ENCODE measurements around the gene ADSS1. TPM values are rescaled to one million over a fixed set of nuclear protein-coding genes. Genes with fewer than 3 reads are reported as not detected.

Gene ADSS1
- 1 to 10 TPM in 2 of 3 donors, under 1 TPM in 1; 0.43 to 2.4 (median 1.2) TPM for polyA plus RNA-seq

- no peaks in the 10 kb centered on the region for H3K4me1 Mint-ChIP-seq
- peak within 1 kb of the TSS; percentile 61 to 78 (median 67) for H3K4me3 Mint-ChIP-seq
- peak; percentile 62 to 71 (median 71) for DNase-seq
- H3K27me3 Mint-ChIP-seq (ENCODE audit: low read depth in 3 of 3), result peaks cover 1 to 3% (median 2%) of the 10 kb centered on the region in 3 donors
- no peaks in the 10 kb centered on the region for H3K9me3 Mint-ChIP-seq
- no peaks in the 10 kb centered on the region for H3K36me3 Mint-ChIP-seq
- no peak within 1 kb of the TSS for H3K27ac Mint-ChIP-seq
Measured at GRCh38 chr14:104723651-104724406, at the start of gene ADSS1. Gene ADSS1, plus strand, starts transcription at chr14:104724229. Its CDS starts 42 bp downstream, at chr14:104724271.

- no peak overlapping the region for H3K4me3 Mint-ChIP-seq
- H3K4me1 Mint-ChIP-seq, result peaks cover 0 to 3% of the 10 kb centered on the region in 2 donors
- no peak for DNase-seq
- H3K36me3 Mint-ChIP-seq, result no peaks in the 10 kb centered on the region
- no peaks in the 10 kb centered on the region for H3K9me3 Mint-ChIP-seq
- H3K27me3 Mint-ChIP-seq (ENCODE audit: low read depth in 3 of 3), result peaks cover 4 to 9% (median 4%) of the 10 kb centered on the region in 3 donors
- H3K27ac Mint-ChIP-seq, result no peak overlapping the region
Measured at GRCh38 chr14:104675447-104675846, 48.6 kb upstream of the ADSS1 start.

- Mint-ChIP-seq H3K4me1 (peaks cover 0 to 3% of the 10 kb centered on the region in 2 donors), H3K27me3 (ENCODE audit: low read depth in 3 of 3) (peaks cover 4 to 5% (median 4%) of the 10 kb centered on the region in 3 donors), H3K4me3 (no peak overlapping the region), H3K27ac (no peak overlapping the region), H3K36me3 (no peaks in the 10 kb centered on the region), H3K9me3 (no peaks in the 10 kb centered on the region)
- DNase-seq, result no peak
Measured at GRCh38 chr14:104676130-104676693, 47.8 kb upstream of the ADSS1 start.

GRCh38 chr14:104676694-104677511, 47.1 kb upstream of the ADSS1 start:
- H3K4me1 Mint-ChIP-seq, result peaks cover 0 to 3% of the 10 kb centered on the region in 2 donors

GRCh38 chr14:104677512-104678332, 46.3 kb upstream of the ADSS1 start:
- Mint-ChIP-seq H3K36me3 (no peaks in the 10 kb centered on the region), H3K4me3 (peak overlapping the region; percentile 60 to 83 (median 76)), H3K9me3 (no peaks in the 10 kb centered on the region), H3K27ac (no peak overlapping the region), H3K27me3 (ENCODE audit: low read depth in 3 of 3) (peaks cover 3 to 6% (median 4%) of the 10 kb centered on the region in 3 donors), H3K4me1 (peaks cover 0 to 3% of the 10 kb centered on the region in 2 donors)
- peak; percentile 39 to 44 (median 43) for DNase-seq

More at GRCh38 chr14:104676694-104677511, 47.1 kb upstream of the ADSS1 start:
- Mint-ChIP-seq H3K27ac (no peak overlapping the region), H3K4me3 (peak overlapping the region; percentile 60 to 83 (median 67)), H3K27me3 (ENCODE audit: low read depth in 3 of 3) (peaks cover 3 to 4% (median 4%) of the 10 kb centered on the region in 3 donors), H3K36me3 (no peaks in the 10 kb centered on the region), H3K9me3 (no peaks in the 10 kb centered on the region)
- no peak for DNase-seq

- Mint-ChIP-seq H3K4me3 (peak overlapping the region; percentile 60 to 83 (median 76)), H3K4me1 (peaks cover 0 to 3% of the 10 kb centered on the region in 2 donors), H3K9me3 (no peaks in the 10 kb centered on the region), H3K36me3 (no peaks in the 10 kb centered on the region), H3K27me3 (ENCODE audit: low read depth in 3 of 3) (peaks cover 3 to 6% (median 4%) of the 10 kb centered on the region in 3 donors), H3K27ac (peak overlapping the region in 1 of 6 donors; percentile 50)
- DNase-seq, result no peak
Measured at GRCh38 chr14:104678346-104678745, 45.7 kb upstream of the ADSS1 start.

GRCh38 chr14:104678901-104679705, 44.9 kb upstream of the ADSS1 start:
- peaks cover 0 to 3% of the 10 kb centered on the region in 2 donors for H3K4me1 Mint-ChIP-seq
- peak overlapping the region in 1 of 5 donors; percentile 80 for H3K4me3 Mint-ChIP-seq
- peaks cover 0 to 6% (median 4%) of the 10 kb centered on the region in 3 donors for H3K27me3 Mint-ChIP-seq (ENCODE audit: low read depth in 3 of 3)
- no peak overlapping the region for H3K27ac Mint-ChIP-seq
- no peaks in the 10 kb centered on the region for H3K36me3 Mint-ChIP-seq
- H3K9me3 Mint-ChIP-seq, result no peaks in the 10 kb centered on the region
- DNase-seq, result no peak

- Mint-ChIP-seq H3K4me1 (peaks cover 6% of the 10 kb centered on the region in 2 donors), H3K36me3 (no peaks in the 10 kb centered on the region), H3K27me3 (ENCODE audit: low read depth in 3 of 3) (peaks cover 0 to 6% (median 4%) of the 10 kb centered on the region in 3 donors), H3K9me3 (no peaks in the 10 kb centered on the region), H3K27ac (no peak overlapping the region), H3K4me3 (peak overlapping the region in 2 of 5 donors; percentile 17 to 49)
- no peak for DNase-seq
Measured at GRCh38 chr14:104680056-104680805, 43.8 kb upstream of the ADSS1 start.

GRCh38 chr14:104680806-104681688, 43.0 kb upstream of the ADSS1 start:
- no peak overlapping the region for H3K4me3 Mint-ChIP-seq
- H3K4me1 Mint-ChIP-seq, result peaks cover 6 to 7% of the 10 kb centered on the region in 2 donors
- no peaks in the 10 kb centered on the region for H3K36me3 Mint-ChIP-seq
- no peak for DNase-seq
- H3K9me3 Mint-ChIP-seq, result no peaks in the 10 kb centered on the region
- H3K27ac Mint-ChIP-seq, result no peak overlapping the region
- peaks cover 0 to 6% (median 5%) of the 10 kb centered on the region in 3 donors for H3K27me3 Mint-ChIP-seq (ENCODE audit: low read depth in 3 of 3)

GRCh38 chr14:104681689-104682074, 42.3 kb upstream of the ADSS1 start:
- no peaks in the 10 kb centered on the region for H3K36me3 Mint-ChIP-seq
- no peak overlapping the region for H3K4me3 Mint-ChIP-seq

GRCh38 chr14:104682107-104682593, 41.9 kb upstream of the ADSS1 start:
- Mint-ChIP-seq H3K27ac (no peak overlapping the region), H3K9me3 (no peaks in the 10 kb centered on the region), H3K27me3 (ENCODE audit: low read depth in 3 of 3) (peaks cover 0 to 4% (median 1%) of the 10 kb centered on the region in 3 donors), H3K36me3 (no peaks in the 10 kb centered on the region), H3K4me3 (no peak overlapping the region), H3K4me1 (peaks cover 11 to 12% of the 10 kb centered on the region in 2 donors)
- no peak for DNase-seq

More at GRCh38 chr14:104681689-104682074, 42.3 kb upstream of the ADSS1 start:
- DNase-seq, result no peak
- no peak overlapping the region for H3K27ac Mint-ChIP-seq
- peaks cover 0 to 5% (median 4%) of the 10 kb centered on the region in 3 donors for H3K27me3 Mint-ChIP-seq (ENCODE audit: low read depth in 3 of 3)
- H3K4me1 Mint-ChIP-seq, result peaks cover 6 to 8% of the 10 kb centered on the region in 2 donors
- no peaks in the 10 kb centered on the region for H3K9me3 Mint-ChIP-seq
